Loucy (cell line): ENCODE data around the gene CDC20B.
A peak's percentile ranks its signal among the peaks of the same experiment; 100 is the strongest.

Experiments used
- H2AFZ ChIP-seq: fragments of 200-600 bp; sonication (generic); 2 replicates; pipeline ENCODE4 v1.6.0; 2016; ENCODE audit warnings: antibody characterized with exemption, mild to moderate bottlenecking, low read length, moderate library complexity
- H3F3A ChIP-seq: fragments of 200-600 bp; 2 replicates; pipeline ENCODE4 v1.6.0; 2016; ENCODE audit warnings: antibody characterized with exemption, low read depth, mild to moderate bottlenecking
- H3K27me3 ChIP-seq: fragments of 200-600 bp; sonication (generic); 2 replicates; pipeline ENCODE4 v1.6.1; 2014; ENCODE audit warnings: low read length, mild to moderate bottlenecking; ENCODE audit not compliant: insufficient read depth, poor library complexity, severe bottlenecking
- H3K36me3 ChIP-seq: fragments of 200-600 bp; sonication (generic); 2 replicates; pipeline ENCODE4 v1.6.1; 2016; ENCODE audit warnings: low read length; ENCODE audit not compliant: insufficient read depth
- H3K4me1 ChIP-seq: fragments of 200-600 bp; sonication (generic); 2 replicates; pipeline ENCODE4 v1.5.1; 2014; ENCODE audit warnings: low read length, mild to moderate bottlenecking; ENCODE audit not compliant: insufficient read depth, poor library complexity, severe bottlenecking
- H3K4me2 ChIP-seq: fragments of 200-600 bp; sonication (generic); 2 replicates; pipeline ENCODE4 v1.6.0; 2014; ENCODE audit warnings: antibody characterized with exemption, low read length, low read depth, mild to moderate bottlenecking; ENCODE audit not compliant: poor library complexity, severe bottlenecking
- H3K4me3 ChIP-seq: fragments of 200-600 bp; sonication (generic); 2 replicates; pipeline ENCODE4 v1.5.1; 2014; ENCODE audit warnings: low read length, mild to moderate bottlenecking, mixed read lengths; ENCODE audit not compliant: poor library complexity, severe bottlenecking
- H3K79me2 ChIP-seq: fragments of 200-600 bp; sonication (generic); 2 replicates; pipeline ENCODE4 v1.6.1; 2014; ENCODE audit warnings: low read length; ENCODE audit not compliant: insufficient read depth
- H3K9ac ChIP-seq: fragments of 200-600 bp; sonication (generic); 2 replicates; pipeline ENCODE4 v1.6.0; 2014; ENCODE audit warnings: mild to moderate bottlenecking, low read depth, low read length, moderate library complexity; ENCODE audit not compliant: poor library complexity, severe bottlenecking
- H3K9me2 ChIP-seq: fragments of 200-600 bp; sonication (generic); replicated peaks from 2 replicates; pipeline ENCODE4 v1.6.1; 2016; ENCODE audit warnings: low read depth, low read length, mixed read lengths
- H3K9me3 ChIP-seq: fragments of 200-600 bp; sonication (generic); 2 replicates; pipeline ENCODE4 v1.6.1; 2014; ENCODE audit warnings: mild to moderate bottlenecking, antibody characterized with exemption, low read length, low read depth; ENCODE audit not compliant: insufficient read depth
- H4K20me1 ChIP-seq: fragments of 200-600 bp; sonication (generic); 2 replicates; pipeline ENCODE4 v1.6.0; 2014; ENCODE audit warnings: antibody characterized with exemption, low read length, mild to moderate bottlenecking; ENCODE audit not compliant: insufficient read depth, poor library complexity, severe bottlenecking
- EZH2phosphoT487 ChIP-seq: fragments of 200-600 bp; IDR thresholded peaks from 2 replicates; pipeline ENCODE4 v1.6.1; 2018; ENCODE audit warnings: antibody characterized with exemption, mild to moderate bottlenecking, moderate library complexity, borderline replicate concordance
- TF ChIP-seq, protein P1 (sequence below): fragments of 200-600 bp; sonication (generic); conservative IDR thresholded peaks from 2 replicates; pipeline ENCODE4 v1.5.1; 2014; ENCODE audit warnings: mild to moderate bottlenecking, antibody characterized with exemption, low read length

The CDC20B gene

DNA sequence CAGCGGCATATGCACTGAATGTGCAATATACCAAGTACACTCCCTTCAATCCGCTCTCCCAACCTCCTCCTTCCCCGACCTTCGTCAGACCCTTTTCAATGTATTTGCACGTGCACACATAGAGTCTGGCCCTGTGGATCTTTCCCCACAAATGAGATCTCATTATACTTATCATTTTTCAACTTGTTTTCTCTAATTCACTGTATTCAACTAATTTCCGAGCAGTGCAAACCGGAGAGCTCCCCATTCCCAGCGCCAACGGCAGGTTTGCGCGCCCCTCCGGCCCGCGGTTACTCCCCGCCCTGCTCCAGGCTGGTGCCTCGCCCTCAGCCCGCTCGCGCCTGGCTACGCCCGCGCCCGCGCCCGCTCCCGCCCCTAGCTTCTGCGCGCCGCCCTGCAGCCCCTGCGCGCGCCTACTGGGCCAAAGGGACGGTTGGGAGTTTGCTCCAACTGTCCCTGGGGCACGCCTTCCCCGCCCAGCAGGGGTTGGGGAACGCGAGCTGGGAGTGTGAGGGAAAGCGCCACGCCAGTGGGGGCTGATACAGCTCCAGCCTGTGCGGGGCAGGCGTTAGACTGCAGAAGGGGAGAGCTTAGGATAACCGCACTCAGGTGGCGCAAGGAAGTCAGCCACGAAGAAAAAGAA, 3.3 kb upstream of the CDC20B start:
- Histone ChIP-seq H3K4me1 (no peaks in the 10 kb centered on the region), H3K27me3 (no peaks in the 10 kb centered on the region), H3K4me2 (no peak overlapping the region), H2AFZ (no peak overlapping the region), H4K20me1 (no peaks in the 10 kb centered on the region), H3F3A (no peaks in the 10 kb centered on the region), H3K79me2 (no peaks in the 10 kb centered on the region), H3K9me3 (no peaks in the 10 kb centered on the region), H3K9me2 (no peaks in the 10 kb centered on the region), H3K4me3 (no peak overlapping the region), H3K9ac (no peak overlapping the region), H3K36me3 (no peaks in the 10 kb centered on the region)
- no peak for TF ChIP-seq EZH2phosphoT487
- TF ChIP-seq, protein P1, sequence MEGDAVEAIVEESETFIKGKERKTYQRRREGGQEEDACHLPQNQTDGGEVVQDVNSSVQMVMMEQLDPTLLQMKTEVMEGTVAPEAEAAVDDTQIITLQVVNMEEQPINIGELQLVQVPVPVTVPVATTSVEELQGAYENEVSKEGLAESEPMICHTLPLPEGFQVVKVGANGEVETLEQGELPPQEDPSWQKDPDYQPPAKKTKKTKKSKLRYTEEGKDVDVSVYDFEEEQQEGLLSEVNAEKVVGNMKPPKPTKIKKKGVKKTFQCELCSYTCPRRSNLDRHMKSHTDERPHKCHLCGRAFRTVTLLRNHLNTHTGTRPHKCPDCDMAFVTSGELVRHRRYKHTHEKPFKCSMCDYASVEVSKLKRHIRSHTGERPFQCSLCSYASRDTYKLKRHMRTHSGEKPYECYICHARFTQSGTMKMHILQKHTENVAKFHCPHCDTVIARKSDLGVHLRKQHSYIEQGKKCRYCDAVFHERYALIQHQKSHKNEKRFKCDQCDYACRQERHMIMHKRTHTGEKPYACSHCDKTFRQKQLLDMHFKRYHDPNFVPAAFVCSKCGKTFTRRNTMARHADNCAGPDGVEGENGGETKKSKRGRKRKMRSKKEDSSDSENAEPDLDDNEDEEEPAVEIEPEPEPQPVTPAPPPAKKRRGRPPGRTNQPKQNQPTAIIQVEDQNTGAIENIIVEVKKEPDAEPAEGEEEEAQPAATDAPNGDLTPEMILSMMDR: no peak

DNA sequence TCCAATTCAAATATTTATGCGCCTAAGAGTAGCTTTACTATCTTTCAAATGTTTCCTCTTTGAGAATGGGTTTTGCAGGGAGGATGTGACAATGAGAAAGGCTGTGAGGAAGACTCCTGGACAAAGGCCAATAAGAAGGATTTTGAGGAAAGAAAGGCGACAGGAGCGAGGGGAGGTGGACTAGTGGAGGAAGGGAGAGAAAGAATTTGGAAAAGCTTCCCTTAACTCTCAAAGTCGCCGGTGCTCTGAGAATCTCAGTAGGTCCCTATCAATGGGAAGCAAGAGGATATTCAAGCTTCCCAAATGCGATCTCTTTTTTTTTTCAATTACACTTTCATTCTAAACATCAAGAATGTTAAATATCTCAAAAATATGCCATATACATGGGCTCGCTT, 2.8 kb upstream of the CDC20B start:
- H3F3A ChIP-seq: no peaks in the 10 kb centered on the region
- no peaks in the 10 kb centered on the region for H3K79me2 ChIP-seq
- no peak for TF ChIP-seq EZH2phosphoT487
- TF ChIP-seq, protein P1: no peak
- H3K36me3 ChIP-seq: no peaks in the 10 kb centered on the region
- no peak overlapping the region for H3K4me2 ChIP-seq
- no peaks in the 10 kb centered on the region for H3K4me1 ChIP-seq
- H3K27me3 ChIP-seq: no peaks in the 10 kb centered on the region
- no peak overlapping the region for H2AFZ ChIP-seq
- no peaks in the 10 kb centered on the region for H4K20me1 ChIP-seq
- H3K9me3 ChIP-seq: no peaks in the 10 kb centered on the region
- H3K4me3 ChIP-seq: no peak overlapping the region
- H3K9me2 ChIP-seq: no peaks in the 10 kb centered on the region
- H3K9ac ChIP-seq: no peak overlapping the region

DNA sequence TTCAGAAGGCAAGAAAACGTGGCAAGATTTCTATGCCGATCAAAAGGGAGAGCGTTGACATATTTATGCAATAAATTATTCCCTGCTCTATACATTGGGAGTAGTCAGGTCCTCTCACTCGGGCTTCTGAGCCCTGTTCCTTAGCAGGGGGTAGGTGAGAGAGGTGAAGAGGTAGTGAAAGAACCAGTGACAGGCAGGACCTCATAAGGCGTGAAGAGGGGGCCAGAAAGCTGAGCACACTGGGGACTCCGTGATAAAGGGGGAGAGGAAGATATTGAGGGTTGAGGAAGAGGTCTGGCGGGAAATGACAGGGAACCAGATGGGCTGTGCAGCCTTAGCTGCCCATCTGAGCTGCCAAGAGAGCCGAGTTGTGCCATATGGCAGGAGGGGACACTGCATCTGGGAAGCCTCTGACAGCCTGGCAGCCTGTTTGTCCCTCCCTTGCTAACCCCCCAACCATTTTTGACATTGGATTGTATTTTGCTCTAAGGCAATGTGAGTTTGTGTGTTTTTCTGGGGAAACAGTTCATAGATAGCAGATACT, 782 bp upstream of the CDC20B start:
- peak overlapping the region; percentile 50 for H3K9ac ChIP-seq

More for the DNA sequence above, 782 bp upstream of the CDC20B start:
- Histone ChIP-seq H2AFZ (peak overlapping the region; percentile 97), H3F3A (no peaks in the 10 kb centered on the region), H3K4me2 (peak overlapping the region; percentile 74), H3K4me3 (peak overlapping the region; percentile 79), H3K27me3 (no peaks in the 10 kb centered on the region), H3K79me2 (no peaks in the 10 kb centered on the region), H4K20me1 (no peaks in the 10 kb centered on the region), H3K9me2 (no peaks in the 10 kb centered on the region), H3K36me3 (no peaks in the 10 kb centered on the region), H3K9me3 (no peaks in the 10 kb centered on the region), H3K4me1 (no peaks in the 10 kb centered on the region)
- TF ChIP-seq, protein P1: no peak
- no peak for TF ChIP-seq EZH2phosphoT487
